Stimulated activated CD4-positive, alpha-beta T cell treated with anti-CD3 and anti-CD28 coated beads, Interleukin-4, amount 100 ng/mL, for 4 hours (primary cell): ENCODE measurements around the gene ADM.

Experiments used
- DNase-seq, 2 experiments: peaks; one replicate each; pipeline ENCODE4 v3.0.0-alpha.2; 2020

Gene ADM

DNA sequence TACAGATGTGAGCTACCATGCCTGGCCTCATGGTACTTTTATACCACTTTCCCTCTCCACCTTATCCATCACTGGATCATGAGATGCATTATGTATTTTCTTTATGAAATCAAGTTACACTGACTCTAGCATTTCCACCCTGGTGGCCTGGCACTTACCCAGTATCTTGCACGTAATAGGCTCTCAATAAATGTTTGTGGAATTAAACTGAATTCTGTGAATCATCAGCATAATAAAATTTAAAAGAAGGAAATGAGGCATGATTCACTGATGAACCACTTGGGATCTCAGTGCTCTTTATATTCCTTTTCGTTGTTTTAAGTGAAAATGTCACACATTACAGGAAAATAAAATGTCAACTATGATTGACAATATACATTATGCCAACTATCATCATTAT, 25.1 kb downstream of the ADM start:
- no peak for DNase-seq

DNA sequence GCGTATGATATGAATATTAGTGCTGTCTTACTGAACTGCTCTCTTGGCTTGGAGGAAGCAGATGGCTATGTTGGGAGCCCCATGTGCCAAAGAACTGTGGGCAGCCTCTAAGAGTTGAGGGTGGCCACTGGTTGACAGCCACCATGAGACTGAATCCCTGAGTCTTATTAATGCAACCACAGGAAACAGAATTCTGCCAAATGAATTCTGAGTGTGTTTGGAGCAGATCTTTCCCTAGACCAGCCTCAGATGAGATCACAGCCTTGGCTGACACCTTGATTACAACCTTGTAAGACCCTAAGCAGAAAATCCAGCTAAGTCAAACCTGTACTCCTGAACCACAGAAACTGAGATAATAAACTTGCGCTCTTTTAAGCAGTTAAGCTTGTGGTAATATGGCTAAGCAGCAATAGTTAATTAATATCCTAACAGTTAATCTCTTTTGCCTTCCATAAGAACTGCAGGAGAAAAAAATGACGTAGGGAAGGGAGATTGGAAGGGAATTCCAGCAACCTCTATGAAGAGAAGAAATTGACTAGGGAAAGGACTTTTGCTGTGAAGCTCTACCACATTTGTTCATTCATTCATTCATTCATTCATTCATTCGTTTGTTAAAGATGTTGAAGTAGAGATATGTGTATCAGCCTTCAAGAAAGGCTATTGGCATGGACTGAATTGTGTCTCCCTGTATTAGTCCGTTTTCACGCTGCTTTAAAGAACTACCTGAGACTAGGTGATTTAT, 26.8 kb downstream of the ADM start:
- DNase-seq = no peak

DNA sequence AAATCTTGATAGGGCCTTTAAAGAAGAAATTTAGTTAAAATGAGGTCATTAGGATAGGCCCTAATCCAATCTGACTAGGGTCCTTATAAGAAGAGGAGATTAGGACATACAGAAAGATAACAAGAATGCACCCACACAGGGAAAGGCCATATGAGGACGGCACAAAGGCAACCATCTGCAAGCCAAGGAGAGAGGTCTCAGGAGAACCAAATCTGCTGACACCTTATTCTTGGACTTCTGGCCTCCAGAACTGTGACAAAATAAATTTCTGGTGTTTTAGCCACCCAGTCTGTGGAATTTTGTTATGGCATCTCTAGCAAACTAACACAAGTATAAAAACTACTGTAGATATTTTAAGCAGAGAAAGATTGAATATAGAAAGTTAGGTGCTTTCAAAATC, 28.6 kb downstream of the ADM start:
- DNase-seq = no peak

DNA sequence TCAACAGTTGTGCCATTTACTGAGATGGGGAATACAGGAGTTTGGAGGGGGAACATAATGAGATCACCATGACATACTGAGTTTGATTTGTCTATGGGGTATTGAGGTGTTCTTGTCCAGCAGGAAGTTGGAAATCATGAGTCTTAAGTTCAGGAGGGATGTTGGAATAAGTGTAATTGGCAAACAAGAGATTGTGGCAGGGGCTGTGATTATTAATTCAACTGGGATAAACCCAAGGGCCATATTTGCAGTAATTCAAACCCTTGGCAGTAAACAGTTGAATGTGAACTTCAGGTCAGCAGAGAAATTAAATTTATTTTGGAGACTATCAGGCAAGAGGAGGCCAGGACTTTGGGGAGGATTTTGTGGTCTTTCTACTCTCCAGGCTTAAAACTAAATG, 33.4 kb downstream of the ADM start:
- DNase-seq = no peak

DNA sequence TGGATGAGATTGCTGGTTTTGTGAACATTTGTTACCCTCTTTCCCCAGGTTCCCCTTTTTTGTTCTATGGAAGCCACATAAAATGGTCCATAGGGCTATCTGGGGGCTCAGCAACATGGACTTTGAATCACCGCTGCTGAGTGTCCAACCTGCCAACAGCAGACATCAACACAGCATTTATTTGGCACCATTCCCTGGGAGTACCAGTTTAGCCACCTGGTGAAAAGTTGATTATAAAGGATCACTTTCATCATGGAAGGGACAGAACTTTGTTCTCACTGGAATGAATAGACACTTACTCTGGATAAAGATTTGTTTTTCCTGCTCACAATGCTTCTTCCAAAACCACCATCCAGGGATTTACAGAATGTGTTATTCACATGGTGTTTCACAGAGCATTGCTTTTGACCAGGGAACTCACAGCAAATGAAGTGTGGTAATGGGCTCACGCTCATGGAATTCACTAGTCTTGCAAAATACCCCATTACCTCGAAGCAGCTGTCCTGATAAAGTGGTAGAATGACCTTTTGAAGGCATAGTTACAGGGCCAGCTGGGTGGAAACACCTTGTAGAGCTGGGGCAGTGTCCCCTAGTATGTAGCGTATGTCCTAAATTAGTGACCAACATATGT, 43.9 kb downstream of the ADM start:
- no peak for DNase-seq

DNA sequence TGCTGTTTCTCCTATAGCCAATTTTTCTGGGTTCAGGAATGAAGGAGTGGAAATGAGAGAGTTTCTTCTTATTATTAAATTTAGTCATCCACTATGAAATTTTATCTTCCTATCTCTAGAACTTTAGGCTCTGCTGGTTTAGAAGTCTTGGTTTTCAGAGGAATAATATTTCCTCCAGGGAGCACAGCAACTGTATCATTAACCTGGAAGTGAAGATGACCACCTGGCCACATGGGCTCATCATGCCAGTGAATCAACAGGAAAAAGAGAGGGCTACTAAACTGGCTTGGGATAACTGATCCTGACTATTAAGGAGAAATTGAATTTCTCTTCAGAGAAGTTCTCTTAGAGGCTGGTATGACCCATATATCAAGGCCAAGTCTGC, 44.4 kb downstream of the ADM start:
- no peak for DNase-seq

DNA sequence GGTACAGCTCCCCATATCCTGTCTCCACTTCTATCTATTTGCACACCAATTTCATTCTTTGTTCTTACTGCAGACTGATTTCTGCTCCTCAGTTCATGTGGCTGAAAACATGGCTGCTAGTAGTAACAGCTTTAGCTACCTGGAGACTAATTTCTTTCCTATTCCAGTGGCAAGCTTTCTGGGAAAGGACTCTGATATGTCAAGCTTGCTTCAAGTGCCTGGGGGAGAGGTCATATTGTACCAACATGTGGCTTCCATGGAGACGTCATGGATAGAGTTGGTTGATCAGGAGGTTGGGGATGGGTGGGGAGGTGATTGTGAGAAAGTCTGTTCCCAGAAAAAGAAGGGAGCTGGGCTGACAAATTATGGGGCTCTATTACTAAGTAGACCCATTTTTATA, 44.9 kb downstream of the ADM start:
- no peak for DNase-seq

DNA sequence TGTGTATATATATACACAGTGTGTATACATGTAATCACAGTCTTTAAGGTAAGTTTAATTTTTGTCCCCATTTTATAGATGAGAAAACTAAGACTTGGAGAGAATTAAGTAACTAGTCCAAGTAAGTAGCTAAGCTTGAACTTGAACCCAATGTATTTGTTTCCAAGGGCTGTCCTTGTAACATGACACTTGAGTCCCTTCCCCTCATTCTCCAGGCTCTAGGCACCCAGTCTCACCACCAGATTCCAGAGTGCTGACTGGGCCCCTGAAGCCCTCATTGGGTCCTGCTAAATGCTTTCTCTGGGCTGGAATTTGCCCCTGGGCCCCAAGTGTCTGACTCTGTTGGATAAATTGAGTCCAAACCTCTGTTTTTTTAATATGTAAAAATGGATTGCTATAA, 45.5 kb downstream of the ADM start:
- DNase-seq = no peak

DNA sequence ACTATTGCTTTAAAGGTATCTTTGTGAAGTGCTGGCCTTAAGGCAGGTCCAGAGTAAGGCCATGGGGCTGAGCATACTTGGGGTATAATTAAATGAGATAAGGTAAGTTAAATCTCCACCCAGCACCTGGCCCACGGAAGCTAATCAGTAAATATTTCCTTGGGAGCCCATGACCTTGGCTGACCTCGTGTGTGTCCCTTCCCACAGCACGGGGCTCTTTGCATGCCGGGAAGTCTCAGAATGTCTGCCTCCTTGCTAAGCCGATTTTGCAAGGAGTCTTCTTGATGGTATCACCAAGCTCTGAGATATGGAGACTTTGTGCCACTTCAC, 46.5 kb downstream of the ADM start:
- no peak for DNase-seq

DNA sequence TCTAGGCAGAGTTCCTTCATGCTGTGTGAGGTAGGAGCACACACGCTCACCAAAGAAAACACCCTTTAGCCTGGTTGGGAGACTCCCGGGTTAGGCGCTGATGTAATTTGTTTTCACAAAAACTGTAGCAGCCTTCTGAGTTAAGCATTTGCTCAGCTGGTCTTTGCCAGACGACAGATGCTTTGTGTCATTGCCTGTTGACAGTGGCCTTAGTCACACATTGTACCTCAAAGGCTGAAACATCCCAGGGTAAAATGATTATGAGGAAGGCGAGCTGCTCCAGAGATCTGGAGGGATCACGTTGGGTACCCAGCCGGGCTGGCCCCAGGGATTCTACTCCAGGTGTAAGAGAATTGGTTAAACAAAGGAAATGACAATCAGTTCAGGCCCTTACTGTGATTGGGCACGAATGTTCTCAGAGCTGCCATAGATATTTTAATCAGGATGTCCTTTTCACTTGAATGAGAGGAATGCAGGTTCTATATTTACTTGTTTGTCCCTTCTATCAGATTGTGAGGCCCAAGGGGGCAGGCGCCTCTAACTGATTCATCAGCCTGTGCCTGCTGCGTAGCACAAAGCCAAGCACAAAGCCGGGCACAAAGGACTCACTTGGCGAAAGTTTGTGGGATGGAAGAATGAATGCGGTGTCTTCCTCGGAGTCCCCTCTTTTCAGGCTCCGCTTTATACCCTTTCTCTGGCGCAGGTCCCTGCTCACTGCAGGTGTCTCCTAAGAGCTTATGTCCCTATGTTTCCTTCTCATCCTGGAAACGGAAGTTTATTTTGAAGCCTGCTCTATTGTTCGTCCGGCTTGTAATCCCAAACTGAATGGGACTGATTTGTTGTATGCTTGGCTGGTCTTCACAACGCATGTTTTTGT, 47.1 kb downstream of the ADM start:
- DNase-seq = no peak

DNA sequence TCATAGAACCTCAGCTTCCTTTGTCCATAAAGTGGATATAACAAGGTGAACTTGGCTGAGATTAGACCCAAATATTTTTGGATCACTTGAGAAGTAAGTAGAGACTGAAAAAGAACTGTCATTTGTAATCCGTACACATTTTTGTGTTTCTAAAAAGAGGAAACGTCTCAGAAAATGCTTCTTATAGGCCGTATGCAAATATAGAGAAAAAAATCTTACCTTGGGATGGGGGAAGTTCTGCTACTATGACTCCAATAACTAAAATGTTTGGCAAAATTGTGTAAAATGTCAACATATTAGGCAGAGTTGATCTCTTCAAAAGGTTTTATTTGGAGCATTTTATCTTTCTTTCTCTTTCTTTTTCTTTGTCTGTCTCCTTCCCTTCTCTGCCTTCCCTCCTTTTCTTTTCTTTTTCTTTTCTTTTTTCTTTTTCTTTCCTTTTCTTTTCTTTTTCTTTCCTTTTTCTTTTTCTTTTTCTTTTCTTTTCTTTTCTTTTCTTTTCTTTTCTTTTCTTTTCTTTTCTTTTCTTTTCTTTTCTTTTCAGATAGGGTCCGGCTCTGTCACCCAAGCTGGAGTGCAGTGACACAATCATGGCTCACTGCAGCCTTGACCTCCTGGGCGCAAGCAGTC, 48.2 kb downstream of the ADM start:
- DNase-seq = no peak

DNA sequence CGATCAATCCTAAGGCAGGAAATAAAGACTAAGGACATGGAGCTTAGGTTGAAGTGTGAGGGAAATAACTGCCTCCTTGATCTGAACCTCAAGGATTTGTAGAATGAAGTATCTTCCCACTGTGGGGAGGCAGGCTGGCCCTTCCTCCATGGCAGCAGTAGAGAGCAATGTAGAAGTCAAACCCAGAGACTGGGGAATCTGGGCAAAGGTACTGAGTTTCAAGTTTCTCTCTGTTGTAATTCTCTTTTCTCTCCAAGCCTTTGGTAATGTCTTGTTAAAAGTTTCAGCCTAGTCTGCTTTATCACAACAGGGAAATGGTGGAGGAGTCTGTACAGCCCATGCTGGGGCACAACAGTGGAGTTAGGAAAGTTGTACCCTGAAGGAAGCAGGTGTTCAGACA, 49.5 kb downstream of the ADM start:
- DNase-seq = no peak

DNA sequence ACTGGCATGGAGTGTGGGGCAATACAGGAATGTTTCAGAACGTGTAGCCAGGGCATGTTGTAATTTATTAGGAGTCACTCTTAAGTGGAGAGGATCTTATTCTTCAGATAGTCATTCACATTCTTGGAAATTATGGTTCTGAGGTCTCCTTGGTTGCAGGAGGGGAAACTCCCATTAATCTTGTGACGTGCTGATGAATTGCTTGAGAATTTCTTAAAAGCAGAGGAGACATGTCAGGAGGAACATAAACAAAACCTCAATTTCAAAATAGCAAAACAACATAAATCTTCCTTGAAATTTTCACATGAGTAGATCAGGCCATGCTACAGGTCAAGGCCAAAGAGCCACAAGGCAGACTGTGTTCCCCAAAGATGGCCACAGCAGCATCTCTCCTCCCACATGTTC, 50.4 kb downstream of the ADM start:
- no peak for DNase-seq

DNA sequence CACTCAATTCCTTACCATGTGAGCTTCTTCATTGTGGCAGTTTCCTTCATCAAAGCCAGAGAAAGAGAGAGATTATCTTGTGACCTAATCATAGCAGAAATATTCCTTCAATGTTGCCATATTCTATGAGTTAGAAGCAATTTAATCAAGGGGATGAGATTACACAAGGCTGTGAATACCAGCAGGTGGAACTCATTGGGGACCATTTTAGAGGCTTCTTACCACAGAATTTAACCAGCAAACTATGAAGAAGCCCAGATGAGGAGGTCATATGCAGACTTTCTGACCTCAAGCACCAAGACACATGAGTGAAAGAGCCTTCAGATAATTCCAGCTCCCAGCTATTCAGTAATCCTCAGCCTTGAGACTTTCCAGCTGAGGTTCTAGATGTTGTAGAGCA, 51.3 kb downstream of the ADM start:
- no peak for DNase-seq
